ENCODE data around the gene SCYGR8.

SCYGR8 gene

GRCh38 chr2:227745594-227745993 is at the start of gene SCYGR8:
Gene SCYGR8, plus strand, starts transcription at chr2:227745894. Its CDS starts 0 bp downstream, at chr2:227745894.
- no peak for ATAC-seq (ENCODE audit: low read depth)
- H3K36me3 ChIP-seq (ENCODE audit: low read depth), result no peaks in the 10 kb centered on the region
- TF ChIP-seq CTCF (IDR thresholded peaks at IDR 0.05; ENCODE audit: poor library complexity, severe bottlenecking), result no peak
- no peak within 1 kb of the TSS for H3K27ac ChIP-seq (ENCODE audit: poor library complexity, severe bottlenecking)
- H3K9me3 ChIP-seq (ENCODE audit: severe bottlenecking), result no peaks in the 10 kb centered on the region
- DNase-seq (ENCODE audit: low spot score), result no peak
- no peak within 1 kb of the TSS for H3K4me3 ChIP-seq (ENCODE audit: severe bottlenecking)
- no peaks in the 10 kb centered on the region for H3K27me3 ChIP-seq (ENCODE audit: insufficient read depth, poor library complexity, severe bottlenecking)
- no peaks in the 10 kb centered on the region for H3K4me1 ChIP-seq (ENCODE audit: insufficient read depth, poor library complexity, severe bottlenecking)

GRCh38 chr2:227696990-227697679 is 48.6 kb upstream of the SCYGR8 start:
- no peak for DNase-seq (ENCODE audit: low spot score)
- H3K4me1 ChIP-seq (ENCODE audit: insufficient read depth, poor library complexity, severe bottlenecking), result no peaks in the 10 kb centered on the region
- H3K27me3 ChIP-seq (ENCODE audit: insufficient read depth, poor library complexity, severe bottlenecking), result no peaks in the 10 kb centered on the region
- no peaks in the 10 kb centered on the region for H3K36me3 ChIP-seq (ENCODE audit: low read depth)
- ATAC-seq (ENCODE audit: low read depth), result no peak
- no peaks in the 10 kb centered on the region for H3K9me3 ChIP-seq (ENCODE audit: severe bottlenecking)
- TF ChIP-seq CTCF (IDR thresholded peaks at IDR 0.05; ENCODE audit: poor library complexity, severe bottlenecking), result no peak
- no peak overlapping the region for H3K4me3 ChIP-seq (ENCODE audit: severe bottlenecking)
- H3K27ac ChIP-seq (ENCODE audit: poor library complexity, severe bottlenecking), result no peak overlapping the region

GRCh38 chr2:227701556-227701955 is 44.1 kb upstream of the SCYGR8 start:
- no peak for TF ChIP-seq CTCF (IDR thresholded peaks at IDR 0.05; ENCODE audit: poor library complexity, severe bottlenecking)

GRCh38 chr2:227703280-227703732 is 42.4 kb upstream of the SCYGR8 start:
- DNase-seq (ENCODE audit: low spot score) (no peak), ATAC-seq (ENCODE audit: low read depth) (peak; percentile 92)
- Histone ChIP-seq H3K36me3 (ENCODE audit: low read depth) (no peaks in the 10 kb centered on the region), H3K27me3 (ENCODE audit: insufficient read depth, poor library complexity, severe bottlenecking) (no peaks in the 10 kb centered on the region), H3K27ac (ENCODE audit: poor library complexity, severe bottlenecking) (peak overlapping the region; percentile 50), H3K4me1 (ENCODE audit: insufficient read depth, poor library complexity, severe bottlenecking) (peaks cover 19% of the 10 kb centered on the region), H3K4me3 (ENCODE audit: severe bottlenecking) (no peak overlapping the region), H3K9me3 (ENCODE audit: severe bottlenecking) (no peaks in the 10 kb centered on the region)
- TF ChIP-seq CTCF (IDR thresholded peaks at IDR 0.05; ENCODE audit: poor library complexity, severe bottlenecking), result no peak

More at GRCh38 chr2:227701556-227701955, 44.1 kb upstream of the SCYGR8 start:
- H3K9me3 ChIP-seq (ENCODE audit: severe bottlenecking), result no peaks in the 10 kb centered on the region
- peaks cover 19% of the 10 kb centered on the region for H3K4me1 ChIP-seq (ENCODE audit: insufficient read depth, poor library complexity, severe bottlenecking)
- ATAC-seq (ENCODE audit: low read depth) (no peak), DNase-seq (ENCODE audit: low spot score) (no peak)
- H3K27ac ChIP-seq (ENCODE audit: poor library complexity, severe bottlenecking), result no peak overlapping the region
- H3K36me3 ChIP-seq (ENCODE audit: low read depth), result no peaks in the 10 kb centered on the region
- no peaks in the 10 kb centered on the region for H3K27me3 ChIP-seq (ENCODE audit: insufficient read depth, poor library complexity, severe bottlenecking)
- no peak overlapping the region for H3K4me3 ChIP-seq (ENCODE audit: severe bottlenecking)

- no peaks in the 10 kb centered on the region for H3K36me3 ChIP-seq (ENCODE audit: low read depth)
- no peaks in the 10 kb centered on the region for H3K27me3 ChIP-seq (ENCODE audit: insufficient read depth, poor library complexity, severe bottlenecking)
- ATAC-seq (ENCODE audit: low read depth), result peak; percentile 61
- no peaks in the 10 kb centered on the region for H3K9me3 ChIP-seq (ENCODE audit: severe bottlenecking)
- no peak for TF ChIP-seq CTCF (IDR thresholded peaks at IDR 0.05; ENCODE audit: poor library complexity, severe bottlenecking)
- H3K4me1 ChIP-seq (ENCODE audit: insufficient read depth, poor library complexity, severe bottlenecking), result peaks cover 19% of the 10 kb centered on the region
- no peak for DNase-seq (ENCODE audit: low spot score)
- peak overlapping the region; percentile 50 for H3K27ac ChIP-seq (ENCODE audit: poor library complexity, severe bottlenecking)
- H3K4me3 ChIP-seq (ENCODE audit: severe bottlenecking), result no peak overlapping the region
Observed at GRCh38 chr2:227703961-227704360, 41.7 kb upstream of the SCYGR8 start.

All from RWPE2 (cell line).